ENCODE data around the gene NKAPL. TPM values are rescaled to one million over a fixed set of nuclear protein-coding genes. Genes with fewer than 3 reads are reported as not detected.

NKAPL gene
- total and polyA plus RNA-seq, 2 of the 13 experiments (the other 11 are each of a cell fraction or from before 2014, with no cell fraction given), result not detected

DNA sequence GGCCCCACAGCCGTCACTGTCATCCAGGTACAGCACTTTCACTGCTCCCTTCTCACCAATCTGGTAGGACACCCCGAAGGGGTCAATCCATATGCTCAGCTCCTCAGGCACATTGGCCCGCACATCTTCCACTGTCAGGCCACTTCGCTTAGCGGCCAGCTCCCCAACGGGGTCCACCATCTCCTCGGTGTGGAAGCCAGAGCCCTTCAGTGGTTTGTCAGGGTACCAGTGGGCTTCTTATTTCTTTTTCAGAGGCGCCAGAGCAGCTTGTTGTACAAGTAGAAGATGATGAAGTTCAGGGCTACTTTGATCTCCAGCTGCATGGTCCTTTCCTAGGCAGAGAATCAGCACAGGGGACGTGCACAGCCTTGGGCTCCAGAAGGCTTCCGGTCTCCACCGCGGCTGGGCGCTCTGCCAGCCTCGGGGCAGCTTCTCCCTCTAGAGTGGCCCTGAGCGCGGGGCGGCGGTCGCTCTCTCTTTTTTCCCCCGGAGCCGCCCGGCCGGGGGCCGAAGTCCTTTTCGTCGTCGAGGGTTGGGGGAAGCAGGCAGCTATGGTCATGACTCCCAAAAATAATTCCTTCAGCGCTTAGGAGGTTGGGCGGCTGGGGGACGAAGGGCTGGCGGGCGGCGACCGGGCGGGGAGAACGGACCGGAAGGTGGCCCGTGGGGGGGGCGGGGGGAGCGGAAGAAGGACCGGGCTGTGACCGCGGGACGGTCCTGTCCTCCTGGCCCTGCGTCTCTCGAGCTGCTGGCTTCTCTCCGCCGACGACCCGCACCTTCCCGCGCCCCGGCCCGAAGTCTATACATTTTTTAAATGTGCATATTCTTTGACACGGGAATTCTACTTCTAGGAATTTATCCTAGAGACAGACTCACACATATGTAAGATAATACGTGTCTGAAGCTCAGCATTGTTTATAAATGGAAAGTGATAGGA lies 40.5 kb upstream of the NKAPL start (continued):
- TF ChIP-seq, protein P1, sequence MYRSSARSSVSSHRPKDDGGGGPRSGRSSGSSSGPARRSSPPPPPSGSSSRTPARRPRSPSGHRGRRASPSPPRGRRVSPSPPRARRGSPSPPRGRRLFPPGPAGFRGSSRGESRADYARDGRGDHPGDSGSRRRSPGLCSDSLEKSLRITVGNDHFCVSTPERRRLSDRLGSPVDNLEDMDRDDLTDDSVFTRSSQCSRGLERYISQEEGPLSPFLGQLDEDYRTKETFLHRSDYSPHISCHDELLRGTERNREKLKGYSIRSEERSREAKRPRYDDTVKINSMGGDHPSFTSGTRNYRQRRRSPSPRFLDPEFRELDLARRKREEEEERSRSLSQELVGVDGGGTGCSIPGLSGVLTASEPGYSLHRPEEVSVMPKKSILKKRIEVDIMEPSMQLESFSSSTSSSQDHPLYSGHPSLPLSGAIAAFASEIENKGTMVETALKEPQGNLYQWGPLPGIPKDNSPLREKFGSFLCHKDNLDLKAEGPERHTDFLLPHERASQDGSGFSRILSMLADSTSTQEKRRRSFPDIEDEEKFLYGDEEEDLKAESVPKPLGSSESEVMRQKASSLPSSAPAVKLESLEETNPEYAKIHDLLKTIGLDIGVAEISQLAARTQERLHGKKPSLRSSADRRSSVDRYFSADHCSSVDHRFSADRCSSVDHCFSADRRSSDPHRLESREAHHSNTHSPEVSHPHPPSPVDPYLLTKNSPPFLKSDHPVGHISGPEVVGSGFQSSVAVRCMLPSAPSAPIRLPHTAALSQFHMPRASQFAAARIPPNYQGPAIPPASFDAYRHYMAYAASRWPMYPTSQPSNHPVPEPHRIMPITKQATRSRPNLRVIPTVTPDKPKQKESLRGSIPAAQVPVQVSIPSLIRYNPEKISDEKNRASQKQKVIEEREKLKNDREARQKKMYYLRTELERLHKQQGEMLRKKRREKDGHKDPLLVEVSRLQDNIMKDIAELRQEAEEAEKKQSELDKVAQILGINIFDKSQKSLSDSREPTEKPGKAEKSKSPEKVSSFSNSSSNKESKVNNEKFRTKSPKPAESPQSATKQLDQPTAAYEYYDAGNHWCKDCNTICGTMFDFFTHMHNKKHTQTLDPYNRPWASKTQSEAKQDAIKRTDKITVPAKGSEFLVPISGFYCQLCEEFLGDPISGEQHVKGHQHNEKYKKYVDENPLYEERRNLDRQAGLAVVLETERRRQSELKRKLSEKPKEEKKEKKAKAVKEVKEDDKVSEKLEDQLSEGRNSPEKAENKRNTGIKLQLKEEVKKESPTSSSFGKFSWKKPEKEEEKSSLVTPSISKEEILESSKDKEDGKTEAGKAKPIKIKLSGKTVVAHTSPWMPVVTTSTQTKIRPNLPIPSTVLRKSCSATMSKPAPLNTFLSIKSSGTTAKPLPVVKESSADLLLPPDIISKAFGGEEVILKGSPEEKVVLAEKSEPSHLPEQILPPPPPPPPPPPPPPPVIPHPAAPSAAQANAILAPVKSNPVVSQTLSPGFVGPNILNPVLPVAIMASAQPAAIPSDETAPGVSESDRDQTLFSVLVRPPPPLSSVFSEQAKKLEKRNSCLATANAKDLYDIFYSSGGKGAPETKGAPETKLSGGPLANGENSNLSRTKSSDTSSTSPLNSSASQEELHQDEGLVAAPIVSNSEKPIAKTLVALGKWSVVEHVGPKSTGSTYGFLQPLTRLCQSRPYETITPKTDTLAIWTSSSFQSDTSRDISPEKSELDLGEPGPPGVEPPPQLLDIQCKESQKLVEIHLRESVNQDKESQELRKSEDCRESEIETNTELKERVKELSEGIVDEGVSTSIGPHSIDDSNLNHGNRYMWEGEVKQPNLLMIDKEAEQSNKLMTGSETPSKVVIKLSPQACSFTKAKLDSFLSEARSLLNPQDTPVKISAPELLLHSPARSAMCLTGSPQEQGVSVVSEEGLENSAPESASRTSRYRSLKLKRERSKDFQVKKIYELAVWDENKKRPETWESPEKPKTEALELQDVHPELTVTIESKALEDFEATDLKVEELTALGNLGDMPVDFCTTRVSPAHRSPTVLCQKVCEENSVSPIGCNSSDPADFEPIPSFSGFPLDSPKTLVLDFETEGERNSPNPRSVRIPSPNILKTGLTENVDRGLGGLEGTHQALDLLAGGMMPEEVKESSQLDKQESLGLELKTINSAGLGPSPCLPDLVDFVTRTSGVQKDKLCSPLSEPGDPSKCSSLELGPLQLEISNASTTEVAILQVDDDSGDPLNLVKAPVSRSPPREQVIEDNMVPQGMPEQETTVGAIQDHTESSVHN (CRISPR knock-in tag; IDR thresholded peaks at IDR 0.05), result no peak; the same call in 1 of the 2 replicates
- TF ChIP-seq SNRNP70 (IDR thresholded peaks at IDR 0.05; ENCODE audit: low read depth, low read length), result no peak
- TF ChIP-seq, protein P2, sequence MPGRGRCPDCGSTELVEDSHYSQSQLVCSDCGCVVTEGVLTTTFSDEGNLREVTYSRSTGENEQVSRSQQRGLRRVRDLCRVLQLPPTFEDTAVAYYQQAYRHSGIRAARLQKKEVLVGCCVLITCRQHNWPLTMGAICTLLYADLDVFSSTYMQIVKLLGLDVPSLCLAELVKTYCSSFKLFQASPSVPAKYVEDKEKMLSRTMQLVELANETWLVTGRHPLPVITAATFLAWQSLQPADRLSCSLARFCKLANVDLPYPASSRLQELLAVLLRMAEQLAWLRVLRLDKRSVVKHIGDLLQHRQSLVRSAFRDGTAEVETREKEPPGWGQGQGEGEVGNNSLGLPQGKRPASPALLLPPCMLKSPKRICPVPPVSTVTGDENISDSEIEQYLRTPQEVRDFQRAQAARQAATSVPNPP (CRISPR knock-in tag; IDR thresholded peaks at IDR 0.05), result peak; percentile 33; the same call in 1 of the 2 replicates
- TF ChIP-seq SNAPC2 (CRISPR knock-in tag; IDR thresholded peaks at IDR 0.05), result peak; percentile 77; the same call in 1 of the 2 replicates
- TF ChIP-seq ZNF253 (CRISPR knock-in tag; IDR thresholded peaks at IDR 0.05; ENCODE audit: borderline replicate concordance), result peak; percentile 54; the same call in 1 of the 2 replicates
- peak; percentile 54 for TF ChIP-seq MAFG (CRISPR knock-in tag; IDR thresholded peaks at IDR 0.05)
- peak; percentile 41; the same call in 1 of the 2 replicates for TF ChIP-seq MTA1 (CRISPR knock-in tag; IDR thresholded peaks at IDR 0.05; ENCODE audit: borderline replicate concordance)
- TF ChIP-seq NCOA2 (CRISPR knock-in tag; IDR thresholded peaks at IDR 0.05), result 0 out of 2 replicates have a peak, but pooled peaks have one; percentile 17
- TF ChIP-seq KDM4B (CRISPR knock-in tag; IDR thresholded peaks at IDR 0.05), result no peak
- no peak for TF ChIP-seq SMAD3 (CRISPR knock-in tag; IDR thresholded peaks at IDR 0.05)
- TF ChIP-seq KDM2A (CRISPR knock-in tag; IDR thresholded peaks at IDR 0.05; ENCODE audit: borderline replicate concordance, low read depth), result peak; percentile 74
- 0 out of 2 replicates have a peak, but pooled peaks have one; percentile 19 for TF ChIP-seq KMT2A (CRISPR knock-in tag; IDR thresholded peaks at IDR 0.05)
- TF ChIP-seq NR2F2 (IDR thresholded peaks at IDR 0.05; ENCODE audit: borderline replicate concordance, low read depth), result 0 out of 2 replicates have a peak, but pooled peaks have one; percentile 24
- TF ChIP-seq ADNP (CRISPR knock-in tag; IDR thresholded peaks at IDR 0.05), result no peak
- no peak for TF ChIP-seq EED (CRISPR knock-in tag; IDR thresholded peaks at IDR 0.05)
- 0 out of 2 replicates have a peak, but pooled peaks have one; percentile 5 for TF ChIP-seq HNF4A (CRISPR knock-in tag; IDR thresholded peaks at IDR 0.05)
- no peak for TF ChIP-seq TEAD3 (CRISPR knock-in tag; optimal IDR thresholded peaks at IDR 0.05; ENCODE audit: borderline replicate concordance)
- no peak for TF ChIP-seq HMGA1 (CRISPR knock-in tag; conservative IDR thresholded peaks at IDR 0.05)
- no peak for TF ChIP-seq ARNT (IDR thresholded peaks at IDR 0.05)
- TF ChIP-seq, protein P3, sequence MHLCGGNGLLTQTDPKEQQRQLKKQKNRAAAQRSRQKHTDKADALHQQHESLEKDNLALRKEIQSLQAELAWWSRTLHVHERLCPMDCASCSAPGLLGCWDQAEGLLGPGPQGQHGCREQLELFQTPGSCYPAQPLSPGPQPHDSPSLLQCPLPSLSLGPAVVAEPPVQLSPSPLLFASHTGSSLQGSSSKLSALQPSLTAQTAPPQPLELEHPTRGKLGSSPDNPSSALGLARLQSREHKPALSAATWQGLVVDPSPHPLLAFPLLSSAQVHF (CRISPR knock-in tag; IDR thresholded peaks at IDR 0.05), result no peak

Measured in HepG2 (cell line).